CD14-positive monocyte (primary cell): ENCODE measurements around the gene RTP5. TPM values are rescaled to one million over a fixed set of nuclear protein-coding genes. Genes with fewer than 3 reads are reported as not detected.

Experiments
- DNase-seq, 3 donors: peaks; one replicate each; pipeline ENCODE4 v3.0.0-alpha.2; 2011 to 2022
- H2AFZ ChIP-seq: 2 replicates; pipeline ENCODE4 v1.6.0; 2012; ENCODE audit warnings: mild to moderate bottlenecking, low read depth, low read length, inconsistent platforms; ENCODE audit not compliant: insufficient read depth, poor library complexity, severe bottlenecking
- H3K27ac ChIP-seq, 2 donors: 1 replicate in 1 of 2; 2 replicates in 1 of 2; pipeline ENCODE4 v1.5.1; 2012 to 2013; ENCODE audit warnings: low read length in 2 of 2, control low read depth in 1 of 2, inconsistent platforms in 1 of 2, low read depth in 1 of 2, mild to moderate bottlenecking in 1 of 2
- H3K27me3 ChIP-seq, 2 donors: one replicate each; pipeline versions ENCODE4 v1.6.0 to v1.6.1; 2011 to 2013; ENCODE audit warnings: low read length in 2 of 2; ENCODE audit not compliant: control insufficient read depth in 2 of 2, insufficient read depth in 2 of 2
- H3K36me3 ChIP-seq, 2 donors: replicated peaks in 1 of 2; 1 replicate in 1 of 2; 2 replicates in 1 of 2; pipeline versions ENCODE4 v1.5.1 to v1.6.1; 2012 to 2013; ENCODE audit warnings: low read length in 2 of 2, control low read depth in 1 of 2, inconsistent platforms in 1 of 2, mild to moderate bottlenecking in 1 of 2; ENCODE audit not compliant: insufficient read depth in 2 of 2, control insufficient read depth in 1 of 2
- H3K4me1 ChIP-seq, 2 donors: 1 replicate in 1 of 2; 2 replicates in 1 of 2; pipeline versions ENCODE4 v1.5.1 to v1.6.1; 2012 to 2013; ENCODE audit warnings: low read length in 2 of 2, control low read depth in 1 of 2, inconsistent platforms in 1 of 2, mild to moderate bottlenecking in 1 of 2, moderate library complexity in 1 of 2; ENCODE audit not compliant: insufficient read depth in 2 of 2, control insufficient read depth in 1 of 2
- H3K4me2 ChIP-seq: replicated peaks from 2 replicates; pipeline ENCODE3; 2012; ENCODE audit warnings: low read length, moderate library complexity, mild to moderate bottlenecking; ENCODE audit not compliant: poor library complexity, severe bottlenecking; ENCODE audit errors: extremely low read depth
- H3K4me3 ChIP-seq, 3 experiments: fragments of 200-600 bp in 1 of 3; sonication (generic) in 1 of 3; replicated peaks in 1 of 3; 1 replicate in 2 of 3; 2 replicates in 1 of 3; pipeline ENCODE4 v1.5.1; 2011 to 2013; ENCODE audit warnings: low read length in 3 of 3, mild to moderate bottlenecking in 3 of 3, control low read depth in 2 of 3, low read depth in 2 of 3, inconsistent platforms in 1 of 3, moderate library complexity in 1 of 3
- H3K79me2 ChIP-seq: 2 replicates; pipeline ENCODE4 v1.6.0; 2012; ENCODE audit warnings: mild to moderate bottlenecking, control low read depth, inconsistent platforms, low read length, moderate library complexity; ENCODE audit not compliant: insufficient read depth
- H3K9ac ChIP-seq: 2 replicates; pipeline ENCODE4 v1.6.0; 2017; ENCODE audit warnings: low read length, mild to moderate bottlenecking; ENCODE audit not compliant: insufficient read depth, poor library complexity, severe bottlenecking
- H3K9me3 ChIP-seq, 2 donors: replicated peaks in 1 of 2; 1 replicate in 1 of 2; 2 replicates in 1 of 2; pipeline versions ENCODE4 v1.5.1 to v1.6.1; 2012 to 2013; ENCODE audit warnings: low read length in 2 of 2, control low read depth in 1 of 2; ENCODE audit not compliant: control insufficient read depth in 1 of 2, insufficient read depth in 1 of 2
- H4K20me1 ChIP-seq: 2 replicates; pipeline ENCODE4 v1.6.0; 2012; ENCODE audit warnings: mild to moderate bottlenecking, low read length, control low read depth, moderate library complexity; ENCODE audit not compliant: insufficient read depth
- H3K27ac Mint-ChIP-seq, 7 donors: one replicate each; pipeline ENCODE4 v1.8.0; 2020; ENCODE audit warnings: mild to moderate bottlenecking in 7 of 7, mixed read lengths in 7 of 7, moderate library complexity in 6 of 7, inconsistent platforms in 2 of 7
- H3K27me3 Mint-ChIP-seq, 3 donors: one replicate each; pipeline ENCODE4 v1.8.0; 2021 to 2022; ENCODE audit warnings: low read depth in 3 of 3, mild to moderate bottlenecking in 3 of 3, mixed read lengths in 3 of 3, moderate library complexity in 3 of 3, inconsistent platforms in 1 of 3
- H3K36me3 Mint-ChIP-seq, 2 donors: one replicate each; pipeline ENCODE4 v1.8.0; 2020; ENCODE audit warnings: mixed read lengths in 2 of 2, inconsistent platforms in 1 of 2, mild to moderate bottlenecking in 1 of 2
- H3K4me1 Mint-ChIP-seq: one replicate; pipeline ENCODE4 v1.8.0; 2020; ENCODE audit warnings: mild to moderate bottlenecking, mixed read lengths
- H3K4me3 Mint-ChIP-seq, 2 donors: one replicate each; pipeline ENCODE4 v1.8.0; 2020; ENCODE audit warnings: mild to moderate bottlenecking in 2 of 2, mixed read lengths in 2 of 2, moderate library complexity in 1 of 2
- H3K9me3 Mint-ChIP-seq, 7 donors: one replicate each; pipeline ENCODE4 v1.8.0; 2020 to 2022; ENCODE audit warnings: mixed read lengths in 7 of 7, mild to moderate bottlenecking in 6 of 7, moderate library complexity in 6 of 7, inconsistent platforms in 2 of 7
- WGBS: methylation state at CpG from one replicate; pipeline ENCODE4 v1.1.5; 2013; ENCODE audit warnings: missing lambda C conversion rate; ENCODE audit not compliant: insufficient coverage; 5-methylcytosine and 5-hydroxymethylcytosine counted together
- intact Hi-C, 2 donors: fragments of 100-400 bp; cut with micrococcal nuclease; formaldehyde crosslinking; loops; one replicate each; pipeline versions ENCODE4 v1.15.0 to v1.15.1; 2023
- polyA plus RNA-seq, 3 donors: library from polyadenylated mRNA; depleted of rRNA in 1 of 3; unstranded in 2 of 3; stranded (reverse) in 1 of 3; fragments of 300-500 nt in 2 of 3; fragments of >200 nt in 1 of 3; fragmentation: Illumina TruSeq in 2 of 3; gene quantifications; 1 replicate in 2 of 3; 2 replicates in 1 of 3; pipeline ENCODE4 v1.2.3, GENCODE V29; 2012 to 2021
- TF ChIP-seq, protein P1 (sequence below): fragments of 200-600 bp; IDR thresholded peaks from one replicate; pipeline ENCODE4 v1.8.0; 2022; ENCODE audit warnings: antibody characterized with exemption, mild to moderate bottlenecking

Gene RTP5
- polyA plus RNA-seq, 3 donors: 0.03 TPM; not detected in 2

GRCh38 chr2:241864850-241865213 lies 4.7 kb upstream of the RTP5 start:
- peaks cover 0 to 2% of the 10 kb centered on the region in 2 donors for H3K36me3 Mint-ChIP-seq
- H2AFZ ChIP-seq: no peak overlapping the region
- TF ChIP-seq, protein P1, sequence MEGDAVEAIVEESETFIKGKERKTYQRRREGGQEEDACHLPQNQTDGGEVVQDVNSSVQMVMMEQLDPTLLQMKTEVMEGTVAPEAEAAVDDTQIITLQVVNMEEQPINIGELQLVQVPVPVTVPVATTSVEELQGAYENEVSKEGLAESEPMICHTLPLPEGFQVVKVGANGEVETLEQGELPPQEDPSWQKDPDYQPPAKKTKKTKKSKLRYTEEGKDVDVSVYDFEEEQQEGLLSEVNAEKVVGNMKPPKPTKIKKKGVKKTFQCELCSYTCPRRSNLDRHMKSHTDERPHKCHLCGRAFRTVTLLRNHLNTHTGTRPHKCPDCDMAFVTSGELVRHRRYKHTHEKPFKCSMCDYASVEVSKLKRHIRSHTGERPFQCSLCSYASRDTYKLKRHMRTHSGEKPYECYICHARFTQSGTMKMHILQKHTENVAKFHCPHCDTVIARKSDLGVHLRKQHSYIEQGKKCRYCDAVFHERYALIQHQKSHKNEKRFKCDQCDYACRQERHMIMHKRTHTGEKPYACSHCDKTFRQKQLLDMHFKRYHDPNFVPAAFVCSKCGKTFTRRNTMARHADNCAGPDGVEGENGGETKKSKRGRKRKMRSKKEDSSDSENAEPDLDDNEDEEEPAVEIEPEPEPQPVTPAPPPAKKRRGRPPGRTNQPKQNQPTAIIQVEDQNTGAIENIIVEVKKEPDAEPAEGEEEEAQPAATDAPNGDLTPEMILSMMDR: no peak
- H4K20me1 ChIP-seq: no peaks in the 10 kb centered on the region
- peaks cover 0 to 4% of the 10 kb centered on the region in 2 donors for H3K4me1 ChIP-seq
- peaks cover 0 to 46% of the 10 kb centered on the region in 2 donors for H3K27me3 ChIP-seq
- H3K4me1 Mint-ChIP-seq: peaks cover 6% of the 10 kb centered on the region
- DNase-seq: no peak
- H3K9me3 Mint-ChIP-seq: peaks cover 2 to 18% (median 8%) of the 10 kb centered on the region in 7 donors
- no peak overlapping the region for H3K4me3 ChIP-seq
- 94% methylated on average over 5 of the region's 5 CpGs for WGBS
- no peaks in the 10 kb centered on the region for H3K36me3 ChIP-seq
- H3K27me3 Mint-ChIP-seq: peaks cover 37 to 63% (median 47%) of the 10 kb centered on the region in 3 donors
- H3K9me3 ChIP-seq: peaks cover 0 to 11% of the 10 kb centered on the region in 2 donors
- H3K27ac Mint-ChIP-seq: no peak overlapping the region
- no peaks in the 10 kb centered on the region for H3K79me2 ChIP-seq
- H3K27ac ChIP-seq: no peak overlapping the region
- H3K9ac ChIP-seq: no peak overlapping the region
- H3K4me2 ChIP-seq: no peak overlapping the region
- H3K4me3 Mint-ChIP-seq: peak overlapping the region in 1 of 2 donors; percentile 72
- intact Hi-C loops: no loop called here

DNA sequence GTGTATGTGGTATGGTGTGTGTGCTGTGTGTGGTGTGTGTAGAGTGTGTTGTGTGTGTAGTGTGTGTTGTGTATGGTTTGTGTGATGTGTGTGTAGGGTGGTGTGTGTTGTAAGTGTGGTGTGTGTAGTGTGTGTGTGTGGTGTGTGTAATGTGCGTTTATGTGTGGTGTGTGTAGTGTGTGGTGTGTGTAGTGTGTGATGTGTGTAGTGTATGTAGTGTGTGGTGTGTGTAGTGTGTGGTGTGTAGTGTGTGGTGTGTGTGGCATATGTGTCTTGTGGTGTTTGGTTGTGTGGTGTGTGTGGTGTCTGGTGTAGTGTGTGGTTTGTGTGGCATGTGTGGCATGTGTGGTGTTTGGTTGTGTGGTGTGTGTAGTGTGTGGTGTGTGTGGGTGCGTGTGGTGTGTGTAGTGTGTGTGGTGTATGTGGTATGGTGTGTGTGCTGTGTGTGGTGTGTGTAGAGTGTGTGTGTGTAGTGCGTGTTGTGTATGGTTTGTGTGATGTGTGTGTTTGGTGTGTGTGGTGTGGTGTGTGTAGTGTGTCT lies 4.0 kb upstream of the RTP5 start:
- Mint-ChIP-seq H3K4me3 (peak overlapping the region in 1 of 2 donors; percentile 72), H3K36me3 (peaks cover 0 to 2% of the 10 kb centered on the region in 2 donors), H3K9me3 (peaks cover 2 to 18% (median 8%) of the 10 kb centered on the region in 7 donors), H3K27ac (peak overlapping the region in 2 of 7 donors; percentile 2 to 58), H3K4me1 (peaks cover 5% of the 10 kb centered on the region), H3K27me3 (peaks cover 37 to 63% (median 47%) of the 10 kb centered on the region in 3 donors)
- intact Hi-C loops: no loop called here
- Histone ChIP-seq H3K9ac (no peak overlapping the region), H3K4me2 (no peak overlapping the region), H3K36me3 (no peaks in the 10 kb centered on the region), H3K27me3 (peaks cover 0 to 46% of the 10 kb centered on the region in 2 donors), H3K4me1 (no peaks in the 10 kb centered on the region), H3K9me3 (peaks cover 0 to 11% of the 10 kb centered on the region in 2 donors), H3K27ac (no peak overlapping the region), H3K79me2 (no peaks in the 10 kb centered on the region), H3K4me3 (no peak overlapping the region), H4K20me1 (no peaks in the 10 kb centered on the region), H2AFZ (no peak overlapping the region)
- 94% methylated on average over 3 of the region's 3 CpGs for WGBS
- DNase-seq: no peak
- TF ChIP-seq, protein P1: no peak
